ENCODE measurements around the gene CNOT3.
"Not testable (repeated sequence)": the region's sequence is repeated elsewhere in the genome, so short reads cannot be mapped to it uniquely, and the experiment has no call there.

Gene CNOT3

DNA sequence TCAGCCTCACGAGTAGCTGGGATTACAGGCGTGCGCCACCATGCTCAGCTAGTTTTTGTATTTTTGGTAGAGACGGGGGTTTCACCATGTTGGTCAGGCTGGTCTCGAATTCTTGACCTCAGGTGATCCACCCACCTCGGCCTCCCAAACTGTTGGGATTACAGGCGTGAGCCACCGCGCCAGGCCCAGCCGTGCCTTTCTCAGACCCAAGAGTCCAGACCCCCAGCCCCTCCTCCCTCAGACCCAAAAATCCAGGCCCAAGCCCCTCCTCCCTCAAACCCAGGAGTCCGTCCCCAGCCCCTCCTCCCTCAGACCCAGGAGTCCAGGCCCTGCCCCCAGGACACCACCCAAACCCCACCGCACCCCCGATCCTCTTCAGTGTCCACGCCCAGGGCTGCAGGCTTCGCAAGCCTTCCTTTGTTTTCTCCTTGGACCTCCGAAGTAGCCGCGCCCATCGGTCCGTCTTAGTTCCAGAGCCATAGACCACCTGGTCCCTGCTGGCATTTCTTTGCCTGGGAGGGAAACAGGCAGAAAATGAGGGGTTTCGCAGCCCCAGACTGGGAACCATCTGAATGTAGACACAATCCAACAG, 31.7 kb downstream of the CNOT3 start:
- no peak for DNase-seq (ENCODE audit: low read depth in 2 of 2)

GRCh38 chr19:54171736-54172431, 34.3 kb downstream of the CNOT3 start:
- not testable (repeated sequence) for DNase-seq (ENCODE audit: low read depth in 2 of 2)

GRCh38 chr19:54172471-54173358, 35.2 kb downstream of the CNOT3 start, which contains the start of gene TMC4:
Gene TMC4 (minus strand): TSS chr19:54173160. CDS start chr19:54173117, 43 bp downstream.
- DNase-seq (ENCODE audit: low read depth in 2 of 2) = no peak

- DNase-seq (ENCODE audit: low read depth in 2 of 2) = no peak
Observed at GRCh38 chr19:54173359-54173699, 35.8 kb downstream of the CNOT3 start.

DNA sequence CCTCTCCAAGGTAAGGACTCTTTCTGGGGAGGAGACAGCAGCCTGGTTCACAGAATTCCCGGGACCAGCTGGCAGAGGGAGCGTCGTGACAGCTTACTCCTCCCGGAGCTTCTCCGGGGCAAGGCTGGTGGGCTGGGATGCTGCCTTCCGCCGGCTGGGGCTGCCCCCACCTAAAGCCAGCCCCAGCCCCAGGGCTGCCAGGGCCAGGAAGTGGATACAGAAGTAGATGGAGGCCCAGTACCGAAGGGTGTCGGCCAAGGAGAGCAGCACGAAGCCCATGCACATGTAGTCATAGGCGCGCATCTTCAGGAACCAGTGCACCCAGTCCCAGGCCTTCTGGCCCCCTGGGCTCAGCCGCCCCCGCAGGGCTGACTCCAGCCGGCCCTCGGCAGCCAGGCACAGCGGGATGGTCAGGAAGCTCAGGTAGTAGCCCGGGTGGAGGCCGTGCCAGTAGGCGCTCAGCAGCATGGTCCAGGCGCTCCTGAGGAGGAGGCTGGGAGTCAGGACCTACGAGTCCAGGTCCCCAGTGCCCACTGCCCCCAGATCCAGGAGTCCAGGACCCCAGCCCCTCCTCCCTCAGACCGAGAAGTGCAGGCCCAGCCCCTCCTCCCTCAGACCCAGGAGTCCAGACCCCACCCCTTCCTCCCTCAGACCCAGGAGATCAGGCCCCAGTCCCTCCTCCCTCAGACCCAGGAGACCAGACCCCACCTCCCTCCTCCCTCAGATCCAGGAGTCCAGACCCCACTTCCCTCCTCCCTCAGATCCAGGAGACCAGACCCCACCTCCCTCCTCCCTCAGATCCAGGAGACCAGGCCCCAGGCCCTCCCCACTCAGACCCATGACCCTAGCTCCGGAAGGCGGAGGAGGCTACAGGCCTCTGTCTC, 36.6 kb downstream of the CNOT3 start:
- DNase-seq (ENCODE audit: low read depth in 2 of 2) = no peak

DNA sequence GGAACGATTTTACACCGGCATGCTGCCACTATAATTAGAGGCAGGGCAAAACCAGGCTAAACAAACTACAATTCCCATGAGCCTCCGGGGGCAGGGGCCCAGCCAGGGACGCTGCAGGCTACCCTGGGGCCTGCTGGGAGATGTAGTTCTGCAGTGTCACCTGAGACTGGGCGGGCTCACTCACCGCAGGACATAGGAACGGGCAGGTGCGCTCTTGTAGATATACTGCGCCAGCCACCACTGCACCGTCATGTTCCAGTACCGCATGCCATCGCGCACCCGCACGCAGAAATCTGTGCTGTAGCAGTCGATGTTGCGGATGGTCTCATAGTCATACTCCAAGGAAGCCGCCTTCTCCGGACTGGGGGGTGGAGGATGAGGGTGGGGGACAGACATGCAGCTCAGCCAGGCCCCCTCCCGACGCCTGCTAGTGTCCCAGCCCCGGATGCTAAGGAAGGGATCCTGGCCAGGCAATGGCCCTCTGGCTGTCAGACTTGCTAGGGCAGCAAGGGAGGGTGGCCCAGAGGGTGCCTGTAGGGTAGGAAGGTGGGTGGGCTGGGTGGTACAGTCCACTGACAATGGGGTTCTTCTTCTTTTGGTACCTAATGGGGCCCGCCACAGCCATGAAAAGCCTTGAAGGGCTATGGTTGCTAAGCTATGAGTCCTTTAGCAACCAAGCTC, 41.2 kb downstream of the CNOT3 start:
- DNase-seq (ENCODE audit: low read depth in 2 of 2) = no peak

- DNase-seq (ENCODE audit: low read depth in 2 of 2) = no peak
Observed at GRCh38 chr19:54179262-54179852, 41.8 kb downstream of the CNOT3 start.

- no peak for DNase-seq (ENCODE audit: low read depth in 2 of 2)
Observed at GRCh38 chr19:54179921-54180461, 42.4 kb downstream of the CNOT3 start.

GRCh38 chr19:54180691-54181091, 43.1 kb downstream of the CNOT3 start:
- DNase-seq (ENCODE audit: low read depth in 2 of 2) = no peak

DNA sequence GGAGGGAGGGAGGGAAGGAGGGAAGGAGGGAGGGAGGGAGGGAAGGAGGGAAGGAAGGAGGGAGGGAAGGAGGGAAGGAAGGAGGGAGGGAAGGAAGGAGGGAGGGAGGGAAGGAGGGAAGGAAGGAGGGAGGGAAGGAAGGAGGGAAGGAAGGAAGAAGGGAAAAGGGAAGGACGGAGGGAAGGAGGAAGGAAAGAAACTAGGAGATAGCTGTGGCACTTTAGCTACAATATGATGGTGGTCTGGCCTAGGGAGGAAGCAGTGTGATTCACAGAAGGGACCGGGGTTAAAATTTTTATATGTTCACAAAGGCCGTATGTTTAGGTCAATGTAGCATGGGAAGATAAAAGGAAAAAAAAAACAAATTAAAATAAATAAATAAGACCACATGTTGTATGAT, 44.3 kb downstream of the CNOT3 start:
- DNase-seq (ENCODE audit: low read depth in 2 of 2) = not testable (repeated sequence)

GRCh38 chr19:54183431-54183830, 45.9 kb downstream of the CNOT3 start:
- DNase-seq (ENCODE audit: low read depth in 2 of 2) = no peak

GRCh38 chr19:54186351-54186750, 48.8 kb downstream of the CNOT3 start:
- DNase-seq (ENCODE audit: low read depth in 2 of 2) = no peak

DNA sequence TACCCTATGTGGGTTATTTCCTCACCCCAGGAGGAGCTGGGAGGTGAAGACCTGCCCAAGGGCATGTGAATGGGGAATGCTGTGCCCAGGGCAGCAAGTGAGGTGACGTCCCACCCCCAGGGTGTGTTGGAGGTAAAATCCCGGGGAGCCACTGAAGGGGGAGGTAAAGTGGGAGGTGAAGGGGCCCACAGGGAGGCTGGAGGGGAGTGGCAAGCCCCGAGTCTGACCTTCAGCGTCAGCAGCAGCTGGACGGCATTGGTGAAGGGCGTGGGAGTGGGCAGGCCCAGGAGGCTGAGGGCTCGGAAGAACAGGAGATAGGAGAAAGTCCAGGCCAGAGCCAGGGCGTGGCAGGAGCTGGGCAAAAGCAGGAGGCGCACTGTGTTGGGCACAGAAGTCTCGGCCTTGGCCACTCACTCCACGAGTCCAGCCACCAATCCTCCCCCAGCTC, 49.4 kb downstream of the CNOT3 start:
- DNase-seq (ENCODE audit: low read depth in 2 of 2) = no peak

GRCh38 chr19:54188215-54188871, 50.8 kb downstream of the CNOT3 start:
- peak in 1 of 2 donors; percentile 59 for DNase-seq (ENCODE audit: low read depth in 2 of 2)

- DNase-seq (ENCODE audit: low read depth in 2 of 2) = no peak
Observed at GRCh38 chr19:54189145-54189734, 51.7 kb downstream of the CNOT3 start, which contains the start of gene MBOAT7. Gene MBOAT7 (minus strand): TSS chr19:54189580. CDS start chr19:54188508, 1,072 bp downstream.

DNA sequence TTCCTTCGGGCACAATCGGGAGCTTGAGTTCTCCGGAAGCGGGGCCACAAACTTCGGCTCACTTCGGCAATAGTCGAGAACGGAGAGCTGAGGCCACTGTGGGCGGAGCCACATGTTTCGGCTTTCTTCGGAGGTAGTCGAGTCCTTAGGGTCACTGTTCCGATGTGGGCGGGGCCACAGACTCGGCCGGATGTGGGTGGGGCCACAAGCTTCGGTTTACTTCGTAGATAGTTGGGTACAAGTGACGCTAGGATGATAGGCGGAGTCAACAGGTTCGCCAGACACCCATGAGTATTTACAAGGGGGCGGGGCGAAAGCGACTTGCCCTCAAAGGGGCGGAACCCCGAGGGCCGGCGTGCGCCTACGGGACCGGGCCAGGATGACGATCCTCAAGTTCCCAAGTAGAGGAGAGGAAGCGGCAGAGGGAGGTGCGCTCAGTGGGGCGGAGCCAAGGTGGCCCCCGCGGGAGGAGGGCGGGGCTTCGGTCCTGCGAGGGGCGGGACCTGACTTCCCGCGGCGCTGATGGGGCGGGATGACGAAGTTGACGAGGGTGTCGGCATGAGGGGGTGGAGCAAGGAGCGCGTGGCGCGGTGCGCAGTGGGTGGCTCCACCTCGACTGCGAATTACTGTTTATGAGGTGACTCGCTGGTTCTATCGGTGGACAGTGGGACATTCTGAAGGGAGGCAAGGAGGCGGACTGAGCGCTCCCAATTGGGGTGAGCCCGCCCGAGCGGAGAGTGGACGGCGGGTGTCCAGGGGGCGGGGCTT, 52.4 kb downstream of the CNOT3 start:
- DNase-seq (ENCODE audit: low read depth in 2 of 2) = peak; percentile 100

GRCh38 chr19:54190503-54191010, 53.0 kb downstream of the CNOT3 start:
- DNase-seq (ENCODE audit: low read depth in 2 of 2) = peak; percentile 99 to 100

All from stimulated activated CD8-positive, alpha-beta memory T cell treated with anti-CD3 and anti-CD28 coated beads, Interleukin-15, amount 100 ng/mL, for 48 hours (primary cell).